ENCODE data around the gene IFITM1.

GRCh38 chr11:340539-341512 lies 27.0 kb downstream of the IFITM1 start:
- no peak for TF ChIP-seq CTCF (IDR thresholded peaks at IDR 0.05)
- no peak for TF ChIP-seq EZH2phosphoT487 (IDR thresholded peaks at IDR 0.05)
